Panc1 (cell line): Measurements from ENCODE around the gene DLEU7.

ENCODE experiments used
- CTCF ChIP-seq: fragments of 450-650 bp; IDR thresholded peaks from 2 replicates; pipeline ENCODE4 v1.5.1; 2017; ENCODE audit warnings: mild to moderate bottlenecking
- SIN3A ChIP-seq: IDR thresholded peaks from 2 replicates; pipeline ENCODE4 v1.6.1; 2012; ENCODE audit warnings: low read depth, mild to moderate bottlenecking, low read length, moderate library complexity, borderline replicate concordance; ENCODE audit not compliant: insufficient read depth

DNA sequence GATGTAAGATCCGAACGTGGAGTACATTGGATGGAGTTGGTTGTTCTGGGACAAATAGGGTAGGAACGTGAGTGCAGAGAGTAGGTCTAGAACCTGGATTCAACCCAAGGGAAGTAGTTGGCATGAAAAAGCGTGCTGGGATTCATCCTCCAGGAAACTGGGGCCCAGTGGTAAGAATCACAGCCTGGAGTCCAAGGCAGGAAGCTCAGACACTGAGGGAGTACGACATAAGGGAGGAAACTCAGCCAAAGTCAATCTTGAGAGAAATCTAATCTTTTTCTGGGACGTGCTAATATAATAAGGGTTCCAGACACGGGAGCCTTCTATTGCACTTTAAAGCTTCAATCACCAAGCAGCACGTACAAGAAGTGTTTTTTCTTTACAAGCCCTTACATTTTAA, 46.4 kb downstream of the DLEU7 start:
- TF ChIP-seq CTCF (no peak), SIN3A (no peak)
